HG03139 (cell line): ENCODE measurements around the gene CHRNG.
"Not testable (repeated sequence)": the region's sequence is repeated elsewhere in the genome, so short reads cannot be mapped to it uniquely, and the experiment has no call there.

Experiments
- ATAC-seq: cut with Tn5 transposase; IDR thresholded peaks from one replicate; pipeline ENCODE4 v1.9.1; 2021; ENCODE audit not compliant: unreplicated experiment

CHRNG gene

GRCh38 chr2:232543928-232544631 is 4.6 kb downstream of the CHRNG start:
- no peak for ATAC-seq

- no peak for ATAC-seq
Observed at GRCh38 chr2:232544674-232545073, 5.2 kb downstream of the CHRNG start.

GRCh38 chr2:232545511-232546375 is 6.3 kb downstream of the CHRNG start:
- no peak for ATAC-seq

- no peak for ATAC-seq
Observed at GRCh38 chr2:232547991-232548390, 8.5 kb downstream of the CHRNG start.

- no peak for ATAC-seq
Observed at GRCh38 chr2:232549655-232550353, 10.3 kb downstream of the CHRNG start.

- ATAC-seq, result peak; percentile 92
Observed at GRCh38 chr2:232550354-232551249, 11.1 kb downstream of the CHRNG start, which contains the start of the genes EIF4E2 and TIGD1. EIF4E2 (plus strand) TSS chr2:232550689; CDS start chr2:232550725, 36 bp downstream. TIGD1 (minus strand) TSS chr2:232550557; CDS start chr2:232549882, 675 bp downstream.

GRCh38 chr2:232551250-232551638 is 11.8 kb downstream of the CHRNG start:
- ATAC-seq, result no peak

- no peak for ATAC-seq
Observed at GRCh38 chr2:232551776-232552175, 12.3 kb downstream of the CHRNG start.

GRCh38 chr2:232556426-232556825 is 16.9 kb downstream of the CHRNG start:
- no peak for ATAC-seq

GRCh38 chr2:232562515-232563151 is 23.1 kb downstream of the CHRNG start:
- ATAC-seq, result no peak

GRCh38 chr2:232563580-232563979 is 24.1 kb downstream of the CHRNG start:
- no peak for ATAC-seq

- no peak for ATAC-seq
Observed at GRCh38 chr2:232567721-232568120, 28.2 kb downstream of the CHRNG start.

- ATAC-seq, result no peak
Observed at GRCh38 chr2:232568161-232568560, 28.7 kb downstream of the CHRNG start.

GRCh38 chr2:232569541-232569940 is 30.0 kb downstream of the CHRNG start:
- no peak for ATAC-seq

GRCh38 chr2:232570481-232570880 is 31.0 kb downstream of the CHRNG start:
- not testable (repeated sequence) for ATAC-seq

GRCh38 chr2:232571026-232571474 is 31.6 kb downstream of the CHRNG start:
- no peak for ATAC-seq

GRCh38 chr2:232573042-232573441 is 33.5 kb downstream of the CHRNG start:
- ATAC-seq, result no peak

- ATAC-seq, result no peak
Observed at GRCh38 chr2:232573771-232574435, 34.4 kb downstream of the CHRNG start.

GRCh38 chr2:232574674-232575403 is 35.3 kb downstream of the CHRNG start:
- ATAC-seq, result no peak
